SU-DHL-6 (cell line): ENCODE measurements around the gene SMR3B.

ENCODE experiments used
- H2AFZ ChIP-seq: fragments of 200-600 bp; sonication (generic); 2 replicates; pipeline ENCODE4 v1.6.1; 2014; ENCODE audit warnings: low read depth, mild to moderate bottlenecking, moderate library complexity, mixed read lengths, antibody characterized with exemption, low read length; ENCODE audit not compliant: severe bottlenecking
- H3F3A ChIP-seq: fragments of 200-600 bp; shearing (Covaris generic); 2 replicates; pipeline ENCODE4 v1.6.0; 2016; ENCODE audit warnings: antibody characterized with exemption, mild to moderate bottlenecking; ENCODE audit not compliant: insufficient read depth
- H3K27ac ChIP-seq: fragments of 200-600 bp; sonication (generic); 2 replicates; pipeline ENCODE4 v1.5.1; 2016; ENCODE audit warnings: low read depth, mild to moderate bottlenecking, low read length, moderate library complexity, mixed read lengths
- H3K27me3 ChIP-seq: fragments of 200-600 bp; sonication (generic), shearing (Covaris generic); 2 replicates; pipeline ENCODE4 v1.6.0; 2014; ENCODE audit warnings: mild to moderate bottlenecking, low read length
- H3K36me3 ChIP-seq: fragments of 200-600 bp; sonication (generic); 2 replicates; pipeline ENCODE4 v1.6.1; 2014; ENCODE audit warnings: mild to moderate bottlenecking, low read length, mixed read lengths
- H3K4me2 ChIP-seq: fragments of 300-600, 200-600 bp; shearing (Covaris generic), sonication (generic); 2 replicates; pipeline ENCODE4 v1.6.0; 2014; ENCODE audit warnings: low read length, low read depth, mild to moderate bottlenecking; ENCODE audit not compliant: poor library complexity, severe bottlenecking
- H3K4me3 ChIP-seq: fragments of 200-600 bp; sonication (generic); 2 replicates; pipeline ENCODE4 v1.5.1; 2014; ENCODE audit warnings: antibody characterized with exemption, low read length, mild to moderate bottlenecking, mixed read lengths; ENCODE audit not compliant: insufficient read depth, poor library complexity, severe bottlenecking
- H3K79me2 ChIP-seq: fragments of 200-600 bp; sonication (generic); 2 replicates; pipeline ENCODE4 v1.6.1; 2014; ENCODE audit warnings: mild to moderate bottlenecking, low read length, moderate library complexity; ENCODE audit not compliant: insufficient read depth
- H3K9ac ChIP-seq: fragments of 200-600 bp; sonication (generic); 2 replicates; pipeline ENCODE4 v1.7.0; 2014; ENCODE audit warnings: mild to moderate bottlenecking, low read length
- H3K9me2 ChIP-seq: fragments of 200-600 bp; sonication (generic); replicated peaks from 2 replicates; pipeline ENCODE4 v1.6.1; 2014; ENCODE audit warnings: low read length; ENCODE audit not compliant: insufficient read depth
- H3K9me3 ChIP-seq: fragments of 200-600 bp; sonication (generic); 2 replicates; pipeline ENCODE4 v1.6.1; 2014; ENCODE audit warnings: low read length, mixed read lengths; ENCODE audit not compliant: insufficient read depth
- H4K20me1 ChIP-seq: fragments of 200-600 bp; sonication (generic); 2 replicates; pipeline ENCODE4 v1.6.1; 2014; ENCODE audit warnings: low read depth, mild to moderate bottlenecking, antibody characterized with exemption, low read length, moderate library complexity, mixed read lengths
- EZH2phosphoT487 ChIP-seq: fragments of 200-600 bp; sonication (generic), shearing (Covaris generic); conservative IDR thresholded peaks from 2 replicates; pipeline ENCODE4 v1.6.1; 2018; ENCODE audit warnings: mild to moderate bottlenecking, antibody characterized with exemption, low read length, moderate library complexity, mixed read lengths
- TF ChIP-seq, protein P1 (sequence below): fragments of 200-600 bp; sonication (generic); IDR thresholded peaks from one replicate; pipeline ENCODE4 v1.5.1; 2017; ENCODE audit warnings: antibody characterized with exemption, mild to moderate bottlenecking, low read length, moderate library complexity; ENCODE audit not compliant: insufficient read depth, poor library complexity, severe bottlenecking

SMR3B gene

DNA sequence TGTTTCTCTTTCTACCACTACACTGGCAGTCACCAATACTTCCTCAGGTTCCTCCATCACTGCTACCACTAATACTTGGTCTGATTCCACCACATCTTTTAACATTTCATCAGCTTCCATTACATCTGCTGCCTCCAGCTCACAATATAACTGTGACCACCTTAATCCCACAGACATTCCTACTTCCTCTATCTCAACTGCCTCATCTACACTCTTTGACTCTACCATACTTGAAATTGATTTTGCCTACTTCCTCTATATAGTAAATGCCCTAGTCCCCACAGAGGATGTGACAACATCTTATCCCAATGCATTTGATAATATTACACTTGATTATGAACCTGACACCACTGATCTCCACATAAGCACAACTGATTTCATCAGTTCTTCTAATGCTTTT lies 43.9 kb downstream of the SMR3B start:
- H3K9me2 ChIP-seq, result no peaks in the 10 kb centered on the region
- H3K4me2 ChIP-seq, result no peak overlapping the region
- H3K9ac ChIP-seq, result no peak overlapping the region
- H3K4me3 ChIP-seq, result no peak overlapping the region
- H2AFZ ChIP-seq, result no peak overlapping the region
- H3K27ac ChIP-seq, result no peak overlapping the region
- no peak for TF ChIP-seq EZH2phosphoT487
- TF ChIP-seq, protein P1, sequence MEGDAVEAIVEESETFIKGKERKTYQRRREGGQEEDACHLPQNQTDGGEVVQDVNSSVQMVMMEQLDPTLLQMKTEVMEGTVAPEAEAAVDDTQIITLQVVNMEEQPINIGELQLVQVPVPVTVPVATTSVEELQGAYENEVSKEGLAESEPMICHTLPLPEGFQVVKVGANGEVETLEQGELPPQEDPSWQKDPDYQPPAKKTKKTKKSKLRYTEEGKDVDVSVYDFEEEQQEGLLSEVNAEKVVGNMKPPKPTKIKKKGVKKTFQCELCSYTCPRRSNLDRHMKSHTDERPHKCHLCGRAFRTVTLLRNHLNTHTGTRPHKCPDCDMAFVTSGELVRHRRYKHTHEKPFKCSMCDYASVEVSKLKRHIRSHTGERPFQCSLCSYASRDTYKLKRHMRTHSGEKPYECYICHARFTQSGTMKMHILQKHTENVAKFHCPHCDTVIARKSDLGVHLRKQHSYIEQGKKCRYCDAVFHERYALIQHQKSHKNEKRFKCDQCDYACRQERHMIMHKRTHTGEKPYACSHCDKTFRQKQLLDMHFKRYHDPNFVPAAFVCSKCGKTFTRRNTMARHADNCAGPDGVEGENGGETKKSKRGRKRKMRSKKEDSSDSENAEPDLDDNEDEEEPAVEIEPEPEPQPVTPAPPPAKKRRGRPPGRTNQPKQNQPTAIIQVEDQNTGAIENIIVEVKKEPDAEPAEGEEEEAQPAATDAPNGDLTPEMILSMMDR, result no peak
- no peaks in the 10 kb centered on the region for H3K27me3 ChIP-seq
- H3K79me2 ChIP-seq, result no peaks in the 10 kb centered on the region
- H3K9me3 ChIP-seq, result no peaks in the 10 kb centered on the region
- no peaks in the 10 kb centered on the region for H3K36me3 ChIP-seq
- no peaks in the 10 kb centered on the region for H3F3A ChIP-seq
- no peaks in the 10 kb centered on the region for H4K20me1 ChIP-seq

DNA sequence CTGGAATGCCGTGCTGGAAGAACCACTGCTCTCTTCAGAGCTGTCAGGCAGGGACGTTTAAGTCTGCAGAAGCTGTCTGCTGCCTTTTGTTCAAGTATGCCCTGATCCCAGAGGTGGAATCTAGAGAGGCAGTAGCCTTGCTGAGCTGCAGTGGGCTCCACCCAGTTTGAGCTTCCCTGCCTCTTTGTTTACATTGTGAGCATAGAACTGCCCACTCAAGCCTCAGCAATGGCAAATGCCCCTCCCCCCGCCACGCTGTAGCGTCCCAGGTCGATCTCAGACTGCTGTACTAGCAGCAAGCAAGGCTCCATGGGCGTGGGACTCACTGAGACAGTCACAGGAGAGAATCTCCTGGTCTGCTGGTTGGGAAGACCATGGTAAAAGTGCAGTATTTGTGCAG lies 54.3 kb downstream of the SMR3B start:
- Histone ChIP-seq H3K4me3 (no peak overlapping the region), H2AFZ (no peak overlapping the region), H3K27me3 (no peaks in the 10 kb centered on the region), H3K79me2 (no peaks in the 10 kb centered on the region), H3F3A (no peaks in the 10 kb centered on the region), H3K9me2 (no peaks in the 10 kb centered on the region), H3K27ac (no peak overlapping the region), H3K9me3 (no peaks in the 10 kb centered on the region), H4K20me1 (no peaks in the 10 kb centered on the region), H3K4me2 (no peak overlapping the region), H3K9ac (no peak overlapping the region), H3K36me3 (no peaks in the 10 kb centered on the region)
- TF ChIP-seq, protein P1, result no peak
- TF ChIP-seq EZH2phosphoT487, result no peak
